ENCODE measurements around the gene TRIM41.

TRIM41 gene

DNA sequence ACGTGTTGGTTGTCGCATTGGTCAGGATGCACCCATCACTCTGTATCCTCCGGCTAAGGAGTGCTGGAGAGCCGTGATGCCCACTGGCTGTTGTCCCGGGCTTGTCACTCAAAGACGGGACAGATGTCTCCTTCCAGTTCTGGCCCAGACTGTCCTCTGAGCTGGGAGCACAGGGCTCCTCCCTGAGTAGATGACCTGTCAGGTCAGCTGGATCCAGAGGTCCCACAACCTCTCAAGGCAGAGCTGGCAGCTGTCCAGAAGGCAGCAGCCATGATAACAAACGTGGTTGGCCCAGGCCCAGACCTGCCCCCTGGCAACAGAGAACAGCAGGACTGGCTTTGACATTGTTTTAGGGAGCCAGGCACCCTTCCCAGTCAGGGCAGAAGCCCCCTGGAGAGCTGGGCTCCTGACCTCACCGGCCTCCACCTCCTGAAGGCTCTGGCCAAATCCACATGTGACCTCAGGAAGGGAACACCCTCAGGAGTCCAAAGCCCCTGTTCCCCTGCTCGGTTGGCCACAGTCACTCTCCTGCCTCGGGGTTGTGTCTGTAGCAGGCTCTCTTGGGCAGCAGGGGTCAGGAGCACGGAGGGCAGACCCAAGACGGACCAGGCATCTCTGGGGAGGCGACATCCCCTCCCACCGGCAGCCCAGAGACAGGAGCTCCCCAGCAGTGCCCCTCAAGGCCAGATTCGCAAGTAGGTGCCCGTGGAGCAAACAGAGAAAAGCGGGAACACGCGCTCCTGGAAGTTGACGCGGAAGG, 28.4 kb upstream of the TRIM41 start:
- TF ChIP-seq, protein P1, sequence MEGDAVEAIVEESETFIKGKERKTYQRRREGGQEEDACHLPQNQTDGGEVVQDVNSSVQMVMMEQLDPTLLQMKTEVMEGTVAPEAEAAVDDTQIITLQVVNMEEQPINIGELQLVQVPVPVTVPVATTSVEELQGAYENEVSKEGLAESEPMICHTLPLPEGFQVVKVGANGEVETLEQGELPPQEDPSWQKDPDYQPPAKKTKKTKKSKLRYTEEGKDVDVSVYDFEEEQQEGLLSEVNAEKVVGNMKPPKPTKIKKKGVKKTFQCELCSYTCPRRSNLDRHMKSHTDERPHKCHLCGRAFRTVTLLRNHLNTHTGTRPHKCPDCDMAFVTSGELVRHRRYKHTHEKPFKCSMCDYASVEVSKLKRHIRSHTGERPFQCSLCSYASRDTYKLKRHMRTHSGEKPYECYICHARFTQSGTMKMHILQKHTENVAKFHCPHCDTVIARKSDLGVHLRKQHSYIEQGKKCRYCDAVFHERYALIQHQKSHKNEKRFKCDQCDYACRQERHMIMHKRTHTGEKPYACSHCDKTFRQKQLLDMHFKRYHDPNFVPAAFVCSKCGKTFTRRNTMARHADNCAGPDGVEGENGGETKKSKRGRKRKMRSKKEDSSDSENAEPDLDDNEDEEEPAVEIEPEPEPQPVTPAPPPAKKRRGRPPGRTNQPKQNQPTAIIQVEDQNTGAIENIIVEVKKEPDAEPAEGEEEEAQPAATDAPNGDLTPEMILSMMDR (IDR thresholded peaks at IDR 0.05) = no peak
- DNase-seq (ENCODE audit: low spot score) = no peak
- no peak overlapping the region for H3K4me3 ChIP-seq
- no peak overlapping the region for H3K27ac ChIP-seq

DNA sequence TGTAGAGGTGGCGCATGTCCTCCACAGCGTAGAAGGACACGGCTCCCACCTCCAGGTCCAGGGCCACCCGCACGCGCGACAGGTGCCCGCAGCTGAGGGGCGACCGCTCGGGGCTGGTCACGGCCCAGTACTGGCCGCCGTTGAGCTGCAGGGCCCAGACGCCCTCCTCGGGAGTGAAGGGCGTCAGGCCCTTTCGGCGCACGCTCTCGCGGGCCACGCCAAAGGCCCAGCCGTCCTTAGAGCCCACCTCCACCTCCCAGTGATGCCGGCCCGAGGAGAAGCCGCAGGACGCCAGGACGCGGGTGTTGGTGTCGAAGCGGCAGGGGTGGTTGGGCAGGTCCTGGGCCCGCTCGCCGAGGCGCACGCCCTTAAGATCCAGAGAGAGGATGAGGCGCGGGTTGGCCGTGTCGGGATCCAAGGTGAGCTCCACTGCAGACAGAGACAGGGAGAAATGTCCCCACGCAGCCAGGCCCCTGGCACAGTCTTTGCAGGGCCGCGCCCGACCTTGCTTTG, 27.8 kb upstream of the TRIM41 start:
- H3K4me3 ChIP-seq = no peak overlapping the region
- TF ChIP-seq, protein P1 (IDR thresholded peaks at IDR 0.05) = no peak
- DNase-seq (ENCODE audit: low spot score) = no peak

GRCh38 chr5:181197326-181197951, 25.6 kb upstream of the TRIM41 start:
- TF ChIP-seq, protein P1 (IDR thresholded peaks at IDR 0.05) = no peak
- DNase-seq (ENCODE audit: low spot score) = no peak
- no peak overlapping the region for H3K27ac ChIP-seq
- H3K4me3 ChIP-seq = no peak overlapping the region

More for the DNA sequence above, 27.8 kb upstream of the TRIM41 start:
- H3K27ac ChIP-seq = no peak overlapping the region

DNA sequence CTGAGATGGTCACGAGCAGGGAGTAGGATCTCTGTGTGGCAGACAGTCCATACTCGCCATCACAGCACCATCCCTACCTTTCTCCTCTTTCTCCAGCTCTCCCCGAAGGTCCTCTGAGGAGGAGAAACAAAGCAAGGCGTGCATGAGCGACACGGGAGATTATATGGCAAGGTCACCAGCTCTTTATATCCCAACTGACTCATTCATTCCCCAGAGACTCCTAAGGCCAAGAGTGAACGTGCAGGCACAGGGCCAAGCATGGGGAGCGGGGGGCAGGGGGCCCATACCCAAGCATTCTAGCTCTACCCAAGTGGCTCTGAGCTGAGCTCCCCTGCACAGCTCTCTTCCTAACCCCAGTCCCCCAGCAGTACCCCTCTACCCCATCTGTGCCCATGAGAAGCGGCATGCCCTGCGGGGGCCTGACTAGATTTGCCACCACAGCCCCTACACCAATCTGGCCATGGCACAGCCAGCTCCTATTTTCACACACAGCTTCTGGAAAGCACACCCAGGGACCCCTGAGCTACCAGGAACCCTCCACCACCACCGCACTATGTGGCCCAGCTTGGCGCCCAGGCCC, 24.9 kb upstream of the TRIM41 start:
- Histone ChIP-seq H3K4me3 (no peak overlapping the region), H3K27ac (no peak overlapping the region)
- TF ChIP-seq, protein P1 (IDR thresholded peaks at IDR 0.05) = no peak
- DNase-seq (ENCODE audit: low spot score) = no peak

- no peak for DNase-seq (ENCODE audit: low spot score)
- no peak overlapping the region for H3K27ac ChIP-seq
- H3K4me3 ChIP-seq = no peak overlapping the region
- TF ChIP-seq, protein P1 (IDR thresholded peaks at IDR 0.05) = no peak
Observed at GRCh38 chr5:181198905-181199519, 24.1 kb upstream of the TRIM41 start.

DNA sequence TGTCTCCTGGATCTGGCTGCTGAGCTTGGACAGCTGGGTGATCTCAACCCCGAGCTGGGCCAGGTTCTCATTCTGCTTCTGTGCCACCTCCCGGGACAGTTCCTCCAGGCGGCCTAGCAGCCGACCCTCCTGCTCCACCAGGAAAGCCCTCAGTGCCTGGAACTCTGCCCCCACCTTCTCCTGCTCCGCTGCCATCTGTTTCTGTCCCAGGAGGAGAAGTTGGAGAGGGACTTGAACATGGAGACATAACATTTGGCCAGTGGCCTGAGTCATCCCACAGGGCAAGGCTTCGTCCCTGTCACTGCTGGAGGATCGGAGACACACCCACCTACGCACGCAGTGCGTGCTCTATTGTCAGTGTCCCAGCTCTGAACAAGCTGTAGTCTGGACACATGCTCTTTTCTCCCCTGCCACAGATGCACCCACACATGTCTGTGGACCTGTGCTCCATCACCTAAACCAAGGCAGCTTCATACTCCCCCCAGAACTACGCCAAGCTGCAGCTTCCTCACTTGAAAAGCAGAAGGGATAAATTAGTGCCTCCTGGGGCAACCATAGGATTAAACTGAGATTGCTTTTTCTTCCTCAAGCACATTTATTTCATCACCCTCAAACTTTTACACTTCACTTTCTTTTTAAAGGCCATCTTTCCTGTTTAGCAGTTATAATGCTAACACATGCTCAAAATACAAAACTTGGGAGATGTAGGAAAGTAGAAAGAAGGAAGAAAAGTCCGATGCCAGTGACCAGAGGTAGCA, 23.0 kb upstream of the TRIM41 start:
- no peak overlapping the region for H3K4me3 ChIP-seq
- DNase-seq (ENCODE audit: low spot score) = no peak
- H3K27ac ChIP-seq = no peak overlapping the region
- TF ChIP-seq, protein P1 (IDR thresholded peaks at IDR 0.05) = no peak

Measured in coronary artery (tissue), 2 donors.